Measurements from ENCODE around the gene CARD16. TPM values are rescaled to one million over a fixed set of nuclear protein-coding genes. Genes with fewer than 3 reads are reported as not detected.
"Not testable (repeated sequence)": the region's sequence is repeated elsewhere in the genome, so short reads cannot be mapped to it uniquely, and the experiment has no call there.

Gene CARD16
- total RNA-seq, 1 donor from 2014 or later = not detected

GRCh38 chr11:105034813-105035620, 10.1 kb downstream of the CARD16 start, which contains the start of gene CASP1:
CASP1 (minus strand) TSS chr11:105035144; CDS start chr11:105035113, 31 bp downstream.
- no peaks in the 10 kb centered on the region for H3K9me3 Mint-ChIP-seq (ENCODE audit: low read depth)

DNA sequence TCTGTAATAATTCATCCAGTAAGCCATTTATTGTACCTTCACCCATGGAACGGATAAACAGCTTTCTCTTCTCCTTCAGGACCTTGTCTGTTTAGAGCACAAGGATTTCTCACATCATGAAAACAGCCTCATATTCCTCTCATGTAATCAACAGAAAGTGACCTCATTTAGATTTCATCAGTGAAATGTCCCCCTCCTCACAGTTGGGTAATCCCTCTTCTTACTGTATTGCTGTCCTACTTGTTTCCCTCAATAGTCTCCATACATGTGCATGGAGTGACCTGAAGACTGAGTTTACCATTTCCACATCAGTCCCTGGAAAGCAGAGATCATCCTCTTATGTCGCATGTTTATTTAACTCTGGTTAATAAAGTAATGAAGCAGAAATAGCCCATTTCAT, 10.7 kb downstream of the CARD16 start:
- not testable (repeated sequence) for H3K27ac Mint-ChIP-seq; H3K36me3 Mint-ChIP-seq (ENCODE audit: insufficient read depth); DNase-seq (ENCODE audit: low spot score, unreplicated experiment); H3K27me3 Mint-ChIP-seq; H3K9me3 Mint-ChIP-seq (ENCODE audit: low read depth); H3K4me3 Mint-ChIP-seq (ENCODE audit: low read depth); H3K4me1 Mint-ChIP-seq (ENCODE audit: low read depth)

More at GRCh38 chr11:105034813-105035620, 10.1 kb downstream of the CARD16 start, which contains the start of gene CASP1:
- Mint-ChIP-seq H3K27ac (no peak within 1 kb of the TSS), H3K27me3 (no peaks in the 10 kb centered on the region), H3K4me1 (ENCODE audit: low read depth) (no peaks in the 10 kb centered on the region), H3K36me3 (ENCODE audit: insufficient read depth) (no peaks in the 10 kb centered on the region), H3K4me3 (ENCODE audit: low read depth) (no peak within 1 kb of the TSS)
- no peak for DNase-seq (ENCODE audit: low spot score, unreplicated experiment)
- TF ChIP-seq, protein P1, sequence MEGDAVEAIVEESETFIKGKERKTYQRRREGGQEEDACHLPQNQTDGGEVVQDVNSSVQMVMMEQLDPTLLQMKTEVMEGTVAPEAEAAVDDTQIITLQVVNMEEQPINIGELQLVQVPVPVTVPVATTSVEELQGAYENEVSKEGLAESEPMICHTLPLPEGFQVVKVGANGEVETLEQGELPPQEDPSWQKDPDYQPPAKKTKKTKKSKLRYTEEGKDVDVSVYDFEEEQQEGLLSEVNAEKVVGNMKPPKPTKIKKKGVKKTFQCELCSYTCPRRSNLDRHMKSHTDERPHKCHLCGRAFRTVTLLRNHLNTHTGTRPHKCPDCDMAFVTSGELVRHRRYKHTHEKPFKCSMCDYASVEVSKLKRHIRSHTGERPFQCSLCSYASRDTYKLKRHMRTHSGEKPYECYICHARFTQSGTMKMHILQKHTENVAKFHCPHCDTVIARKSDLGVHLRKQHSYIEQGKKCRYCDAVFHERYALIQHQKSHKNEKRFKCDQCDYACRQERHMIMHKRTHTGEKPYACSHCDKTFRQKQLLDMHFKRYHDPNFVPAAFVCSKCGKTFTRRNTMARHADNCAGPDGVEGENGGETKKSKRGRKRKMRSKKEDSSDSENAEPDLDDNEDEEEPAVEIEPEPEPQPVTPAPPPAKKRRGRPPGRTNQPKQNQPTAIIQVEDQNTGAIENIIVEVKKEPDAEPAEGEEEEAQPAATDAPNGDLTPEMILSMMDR (IDR thresholded peaks at IDR 0.05; ENCODE audit: unreplicated experiment) = no peak

GRCh38 chr11:105033781-105034180, 11.4 kb downstream of the CARD16 start:
- TF ChIP-seq, protein P1 (IDR thresholded peaks at IDR 0.05; ENCODE audit: unreplicated experiment) = no peak
- DNase-seq (ENCODE audit: low spot score, unreplicated experiment) = no peak
- no peaks in the 10 kb centered on the region for H3K27me3 Mint-ChIP-seq
- no peaks in the 10 kb centered on the region for H3K9me3 Mint-ChIP-seq (ENCODE audit: low read depth)
- no peaks in the 10 kb centered on the region for H3K4me1 Mint-ChIP-seq (ENCODE audit: low read depth)
- H3K36me3 Mint-ChIP-seq (ENCODE audit: insufficient read depth) = no peaks in the 10 kb centered on the region
- H3K27ac Mint-ChIP-seq = no peak overlapping the region
- no peak overlapping the region for H3K4me3 Mint-ChIP-seq (ENCODE audit: low read depth)

GRCh38 chr11:105033343-105033742, 11.8 kb downstream of the CARD16 start:
- Mint-ChIP-seq H3K36me3 (ENCODE audit: insufficient read depth) (no peaks in the 10 kb centered on the region), H3K9me3 (ENCODE audit: low read depth) (no peaks in the 10 kb centered on the region), H3K4me3 (ENCODE audit: low read depth) (no peak overlapping the region), H3K27ac (no peak overlapping the region), H3K27me3 (no peaks in the 10 kb centered on the region), H3K4me1 (ENCODE audit: low read depth) (no peaks in the 10 kb centered on the region)
- no peak for DNase-seq (ENCODE audit: low spot score, unreplicated experiment)
- TF ChIP-seq, protein P1 (IDR thresholded peaks at IDR 0.05; ENCODE audit: unreplicated experiment) = no peak

DNA sequence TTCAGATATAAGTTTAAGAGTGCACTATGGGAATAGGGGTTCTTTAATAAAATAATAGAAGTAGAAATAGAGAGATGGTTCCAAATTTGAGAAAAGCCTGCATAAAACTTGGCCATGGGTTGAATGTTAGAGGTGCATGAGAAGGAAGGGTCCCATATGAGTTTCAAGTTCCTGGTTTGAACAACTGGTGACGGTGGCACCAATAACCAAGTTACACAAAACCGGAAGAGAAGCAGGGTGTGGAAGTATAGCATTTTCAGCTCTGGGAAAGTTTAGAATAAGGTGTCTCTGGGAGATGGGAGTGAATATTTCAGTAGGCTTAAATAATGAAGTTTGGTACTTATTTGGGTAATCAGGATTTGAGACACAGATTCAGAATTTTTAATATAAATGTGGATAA, 12.6 kb downstream of the CARD16 start:
- Mint-ChIP-seq H3K27ac (no peak overlapping the region), H3K36me3 (ENCODE audit: insufficient read depth) (no peaks in the 10 kb centered on the region), H3K9me3 (ENCODE audit: low read depth) (no peaks in the 10 kb centered on the region), H3K4me1 (ENCODE audit: low read depth) (no peaks in the 10 kb centered on the region), H3K4me3 (ENCODE audit: low read depth) (no peak overlapping the region), H3K27me3 (no peaks in the 10 kb centered on the region)
- DNase-seq (ENCODE audit: low spot score, unreplicated experiment) = no peak
- TF ChIP-seq, protein P1 (IDR thresholded peaks at IDR 0.05; ENCODE audit: unreplicated experiment) = no peak

DNA sequence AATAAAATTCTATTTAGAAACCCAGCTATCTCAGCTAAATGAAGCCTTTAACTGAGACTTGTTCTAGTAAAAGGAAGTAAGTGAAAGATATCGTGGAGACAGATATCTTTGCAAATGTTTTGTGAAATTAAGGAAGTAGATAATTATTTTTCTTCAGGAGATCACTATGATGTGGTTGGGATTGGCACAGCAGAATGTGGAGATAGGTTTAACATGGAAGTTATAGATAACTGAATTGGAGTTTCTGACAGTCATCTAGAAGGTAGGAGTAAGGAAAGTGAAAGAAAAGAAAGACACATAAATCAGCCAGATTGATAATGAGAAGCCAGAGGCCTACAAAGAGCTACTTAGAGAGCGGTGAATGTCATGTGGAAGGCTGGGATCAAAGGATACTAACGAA, 17.5 kb downstream of the CARD16 start:
- DNase-seq (ENCODE audit: low spot score, unreplicated experiment) = no peak
- H3K27ac Mint-ChIP-seq = no peak overlapping the region
- H3K36me3 Mint-ChIP-seq (ENCODE audit: insufficient read depth) = no peaks in the 10 kb centered on the region
- H3K9me3 Mint-ChIP-seq (ENCODE audit: low read depth) = no peaks in the 10 kb centered on the region
- H3K4me1 Mint-ChIP-seq (ENCODE audit: low read depth) = no peaks in the 10 kb centered on the region
- no peak overlapping the region for H3K4me3 Mint-ChIP-seq (ENCODE audit: low read depth)
- H3K27me3 Mint-ChIP-seq = no peaks in the 10 kb centered on the region
- TF ChIP-seq, protein P1 (IDR thresholded peaks at IDR 0.05; ENCODE audit: unreplicated experiment) = no peak

Measured in progenitor cell of endocrine pancreas (in vitro differentiated cells).